ENCODE results near the gene WNT3.

DNA sequence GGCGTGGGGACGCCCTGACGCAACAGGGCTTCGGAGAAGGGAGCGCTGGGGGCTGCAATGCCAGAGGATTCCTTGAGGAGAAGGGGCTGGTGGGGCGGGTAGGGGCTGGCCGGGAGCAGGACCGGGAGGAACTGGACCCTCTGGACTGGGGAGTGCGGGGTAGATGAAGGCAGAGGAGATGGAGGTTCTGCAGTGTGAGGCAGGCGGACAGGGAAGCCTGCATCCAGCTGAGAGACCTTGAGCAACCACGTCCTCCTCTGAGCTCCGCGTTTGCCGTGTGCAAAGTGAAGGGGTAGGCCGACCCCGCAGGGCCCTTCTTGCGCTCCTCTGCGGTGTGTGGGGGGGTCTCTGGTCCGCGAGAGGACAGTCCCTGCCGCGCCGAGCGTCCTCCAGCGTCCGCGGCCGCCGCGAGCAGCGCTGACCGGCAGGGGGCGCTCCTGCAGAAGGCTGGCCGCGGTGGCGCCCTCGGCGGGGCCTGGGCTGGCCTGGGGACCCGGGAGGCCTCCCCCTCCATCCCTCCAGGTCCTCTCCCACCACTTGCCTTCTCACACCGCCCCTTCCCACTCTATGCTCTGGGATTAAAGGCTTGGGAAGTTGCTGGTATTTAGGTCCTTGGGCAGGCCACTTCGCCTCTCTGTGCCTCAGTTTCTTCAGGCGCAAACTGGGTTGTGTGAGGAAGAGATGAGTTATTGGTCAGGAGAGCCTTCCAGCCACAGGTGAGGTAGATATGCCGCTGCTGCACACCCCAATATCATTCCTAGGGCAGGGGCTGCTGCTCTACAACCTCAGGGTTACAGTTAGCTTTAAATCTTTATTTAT lies 23.3 kb upstream of the WNT3 start:
- TF ChIP-seq CTCF (IDR thresholded peaks at IDR 0.05) (no peak), POLR2A (IDR thresholded peaks at IDR 0.05) (no peak)

Measured in lower leg skin (tissue), 3 donors.